Sigmoid colon (tissue), 7 donors: ENCODE results near the gene SAMD11. TPM values are rescaled to one million over a fixed set of nuclear protein-coding genes. Genes with fewer than 3 reads are reported as not detected.
A peak's percentile ranks its signal among the peaks of the same experiment; 100 is the strongest.
"Not testable (repeated sequence)": the region's sequence is repeated elsewhere in the genome, so short reads cannot be mapped to it uniquely, and the experiment has no call there.

Source experiments
- DNase-seq: peaks from one replicate; pipeline ENCODE4 v3.0.0-alpha.2; 2019
- H3K27ac ChIP-seq, 4 donors: fragments of 200-600 bp; sonication (generic); one replicate each; pipeline ENCODE4 v1.5.1; 2016 to 2019; ENCODE audit warnings: mild to moderate bottlenecking in 1 of 4
- H3K27me3 ChIP-seq, 3 donors: fragments of 200-600 bp; sonication (generic); one replicate each; pipeline ENCODE4 v1.5.1; 2019; ENCODE audit warnings: mild to moderate bottlenecking in 1 of 3
- H3K36me3 ChIP-seq, 4 donors: fragments of 200-600 bp; sonication (generic); one replicate each; pipeline ENCODE4 v1.5.1; 2016 to 2019
- H3K4me1 ChIP-seq, 4 donors: fragments of 200-600 bp; sonication (generic); one replicate each; pipeline ENCODE4 v1.5.1; 2017 to 2019
- H3K4me3 ChIP-seq, 4 donors: fragments of 200-600 bp; sonication (generic); one replicate each; pipeline ENCODE4 v1.5.1; 2017 to 2019; ENCODE audit warnings: mild to moderate bottlenecking in 2 of 4, moderate library complexity in 1 of 4
- H3K9me3 ChIP-seq, 4 donors: fragments of 200-600 bp in 3 of 4; sonication (generic) in 3 of 4; one replicate each; pipeline versions ENCODE4 v1.5.1 to v1.6.1; 2013 to 2019
- CTCF ChIP-seq, 4 experiments: fragments of 450-650 bp in 3 of 4; fragments of 200-600 bp in 1 of 4; IDR thresholded peaks; one replicate each; pipeline ENCODE4 v1.5.1; 2016 to 2019; ENCODE audit warnings: antibody characterized with exemption in 4 of 4, mild to moderate bottlenecking in 3 of 4, moderate library complexity in 2 of 4
- EP300 ChIP-seq, 4 donors: sonication (generic); formaldehyde crosslinking; IDR thresholded peaks; one replicate each; pipeline ENCODE4 v1.6.1; 2017; ENCODE audit warnings: antibody characterized with exemption in 4 of 4
- POLR2A ChIP-seq, 2 donors: fragments of 450-650 bp; IDR thresholded peaks; one replicate each; pipeline ENCODE4 v1.6.1; 2016; ENCODE audit warnings: antibody characterized with exemption in 2 of 2, mild to moderate bottlenecking in 2 of 2, moderate library complexity in 2 of 2
- POLR2AphosphoS5 ChIP-seq, 4 donors: sonication (generic); formaldehyde crosslinking; IDR thresholded peaks; one replicate each; pipeline ENCODE4 v1.6.1; 2017; ENCODE audit warnings: antibody characterized with exemption in 4 of 4
- WGBS, 2 donors: extraction: QIAGEN DNeasy Blood & Tissue Kit; methylation state at CpG; one replicate each; pipeline ENCODE4 v1.1.7; 2013; 5-methylcytosine and 5-hydroxymethylcytosine counted together
- intact Hi-C: fragments of 100-400 bp; cut with DNase I; formaldehyde crosslinking; loops from one replicate; pipeline ENCODE4 v1.15.1; 2023
- polyA plus RNA-seq, 3 donors: library from polyadenylated mRNA; stranded (reverse); fragments of 200-250 nt; gene quantifications; one replicate each; pipeline ENCODE4 v1.2.3, GENCODE V29; 2013
- total RNA-seq, 4 donors: library from RNA; depleted of rRNA; stranded (reverse); fragments of >200 nt; gene quantifications; one replicate each; pipeline ENCODE4 v1.1.0, GENCODE V29; 2016
- donor health status: healthy with polysubstance abuse.
- donor health status: Bipolar disorder and iron deficiency.
- donor health status: healthy.

The SAMD11 gene
- total and polyA plus RNA-seq, 7 donors: 0.60 to 4.9 (median 4.2) TPM

GRCh38 chr1:974687-975328 is 51.1 kb downstream of the SAMD11 start:
- no peak for TF ChIP-seq POLR2AphosphoS5 (IDR thresholded peaks at IDR 0.05)
- no peak for TF ChIP-seq CTCF (IDR thresholded peaks at IDR 0.05)
- TF ChIP-seq POLR2A (IDR thresholded peaks at IDR 0.05): no peak
- TF ChIP-seq EP300 (IDR thresholded peaks at IDR 0.05): no peak
- peaks cover 0 to 10% (median 9%) of the 10 kb centered on the region in 4 donors for H3K4me1 ChIP-seq
- H3K27me3 ChIP-seq: peaks cover 33 to 66% (median 59%) of the 10 kb centered on the region in 3 donors
- no peak for DNase-seq
- H3K9me3 ChIP-seq: no peaks in the 10 kb centered on the region
- H3K36me3 ChIP-seq: no peaks in the 10 kb centered on the region
- intact Hi-C loops: loop anchor here (5.0 kb wide), 1 partner anchor 73 kb away; no protein-coding TSS in a partner anchor
- no peak overlapping the region for H3K4me3 ChIP-seq
- WGBS, 2 donors: 60 to 79% methylated on average over 17 of the region's 17 CpGs
- no peak overlapping the region for H3K27ac ChIP-seq

DNA sequence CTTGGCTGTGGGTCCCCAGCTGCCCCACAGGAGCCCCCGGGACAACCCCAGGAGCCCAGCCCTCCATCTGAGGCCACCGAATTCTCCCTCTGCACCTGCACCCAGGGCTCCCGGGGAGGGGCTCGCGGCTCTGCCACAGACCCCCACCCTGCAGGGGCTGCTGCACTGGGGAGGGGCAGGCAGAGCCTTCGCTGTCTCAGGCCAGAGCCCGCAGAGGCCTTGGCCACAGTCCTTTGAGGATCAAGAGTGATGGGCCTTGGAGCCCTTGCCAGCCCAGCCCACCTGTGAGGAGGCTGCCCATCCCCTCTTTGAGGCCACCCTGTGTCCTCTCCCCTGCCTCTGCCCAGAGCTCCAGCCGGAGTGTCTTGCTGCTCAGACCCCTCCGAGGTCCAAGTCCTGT is 51.6 kb downstream of the SAMD11 start:
- no peak for TF ChIP-seq CTCF (IDR thresholded peaks at IDR 0.05)
- TF ChIP-seq POLR2AphosphoS5 (IDR thresholded peaks at IDR 0.05): no peak
- no peak for TF ChIP-seq EP300 (IDR thresholded peaks at IDR 0.05)
- TF ChIP-seq POLR2A (IDR thresholded peaks at IDR 0.05): no peak
- Histone ChIP-seq H3K4me1 (peaks cover 0 to 10% (median 9%) of the 10 kb centered on the region in 4 donors), H3K4me3 (no peak overlapping the region), H3K27me3 (peaks cover 32 to 61% (median 55%) of the 10 kb centered on the region in 3 donors), H3K36me3 (no peaks in the 10 kb centered on the region), H3K9me3 (no peaks in the 10 kb centered on the region), H3K27ac (no peak overlapping the region)
- WGBS, 2 donors: 41 to 65% methylated on average over 9 of the region's 9 CpGs
- no peak for DNase-seq
- intact Hi-C loops: loop anchor here (5.0 kb wide), 1 partner anchor 73 kb away; no protein-coding TSS in a partner anchor

DNA sequence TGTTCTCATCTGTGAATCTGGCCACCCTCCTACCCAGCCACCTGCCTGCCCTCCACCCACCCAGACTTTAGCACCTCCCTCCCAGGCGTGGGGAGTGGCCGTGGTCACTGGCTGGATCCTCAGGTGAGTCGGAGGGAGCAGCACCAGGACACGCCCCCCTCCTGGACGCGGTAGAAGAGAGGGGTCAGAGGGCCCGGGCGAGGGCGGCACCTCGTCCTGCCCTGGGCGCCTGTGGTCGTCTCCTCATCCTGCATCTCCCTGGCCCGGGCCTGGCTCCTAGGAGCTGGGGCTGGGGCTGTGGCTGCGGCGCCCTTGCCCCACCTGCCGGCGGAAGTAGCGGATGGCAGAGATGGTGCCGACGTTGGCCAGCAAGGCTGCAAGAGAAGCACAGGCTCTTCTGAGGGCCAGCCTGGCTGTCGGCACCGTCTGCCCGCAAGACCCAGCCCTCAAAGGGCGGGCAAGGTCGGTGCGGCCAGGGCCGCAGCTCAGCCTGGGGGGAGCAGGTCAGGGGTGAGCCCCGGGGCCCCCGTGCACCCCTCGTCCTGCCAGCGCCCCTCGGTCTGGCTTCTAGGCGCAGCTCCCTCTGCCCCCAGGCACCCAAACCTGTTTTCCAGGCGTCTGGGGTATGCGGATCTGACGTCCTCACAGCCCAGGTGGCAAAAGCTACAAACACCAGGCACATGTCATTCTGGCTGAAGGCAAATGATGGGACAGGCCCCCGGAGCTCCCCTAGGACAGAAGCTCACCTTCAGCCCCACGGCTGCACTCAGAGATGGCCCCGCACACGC is 52.4 kb downstream of the SAMD11 start:
- intact Hi-C loops: loop anchor here (5.0 kb wide), 1 partner anchor 74 kb away; no protein-coding TSS in a partner anchor
- peak overlapping the region; percentile 38 to 78 (median 72) for H3K27ac ChIP-seq

DNA sequence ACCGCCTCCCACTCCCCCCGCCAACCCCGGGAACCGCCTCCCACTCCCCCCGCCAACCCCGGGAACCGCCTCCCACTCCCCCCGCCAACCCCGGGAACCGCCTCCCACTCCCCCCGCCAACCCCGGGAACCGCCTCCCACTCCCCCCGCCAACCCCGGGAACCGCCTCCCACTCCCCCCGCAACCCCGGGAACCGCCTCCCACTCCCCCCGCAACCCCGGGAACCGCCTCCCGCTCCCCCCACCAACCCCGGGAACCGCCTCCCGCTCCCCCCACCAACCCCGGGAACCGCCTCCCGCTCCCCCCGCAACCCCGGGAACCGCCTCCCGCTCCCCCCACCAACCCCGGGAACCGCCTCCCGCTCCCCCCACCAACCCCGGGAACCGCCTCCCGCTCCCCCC is 53.1 kb downstream of the SAMD11 start:
- H3K27ac ChIP-seq, H3K9me3 ChIP-seq, H3K4me3 ChIP-seq, H3K36me3 ChIP-seq, H3K4me1 ChIP-seq: not testable (repeated sequence)
- peaks cover 18 to 47% (median 40%) of the 10 kb centered on the region in 3 donors for H3K27me3 ChIP-seq
- DNase-seq: peak; percentile 88
- 43 to 64% methylated on average over 16 of the region's 39 CpGs for WGBS, 2 donors
- intact Hi-C loops: loop anchor here (5.0 kb wide), 1 partner anchor 74 kb away; no protein-coding TSS in a partner anchor

More for the DNA sequence above, 52.4 kb downstream of the SAMD11 start:
- Histone ChIP-seq H3K36me3 (no peaks in the 10 kb centered on the region), H3K4me1 (peaks cover 0 to 10% (median 9%) of the 10 kb centered on the region in 4 donors), H3K4me3 (peak overlapping the region; percentile 19 to 53 (median 40)), H3K9me3 (no peaks in the 10 kb centered on the region), H3K27me3 (peaks cover 25 to 53% (median 48%) of the 10 kb centered on the region in 3 donors)
- 1 to 4% methylated on average over 40 of the region's 40 CpGs for WGBS, 2 donors
- no peak for DNase-seq
- TF ChIP-seq POLR2AphosphoS5 (IDR thresholded peaks at IDR 0.05) (no peak), POLR2A (IDR thresholded peaks at IDR 0.05) (no peak), EP300 (IDR thresholded peaks at IDR 0.05) (no peak), CTCF (IDR thresholded peaks at IDR 0.05) (peak; percentile 30 to 81 (median 77))
